Measurements from ENCODE around the gene ERRFI1.

ERRFI1 gene

DNA sequence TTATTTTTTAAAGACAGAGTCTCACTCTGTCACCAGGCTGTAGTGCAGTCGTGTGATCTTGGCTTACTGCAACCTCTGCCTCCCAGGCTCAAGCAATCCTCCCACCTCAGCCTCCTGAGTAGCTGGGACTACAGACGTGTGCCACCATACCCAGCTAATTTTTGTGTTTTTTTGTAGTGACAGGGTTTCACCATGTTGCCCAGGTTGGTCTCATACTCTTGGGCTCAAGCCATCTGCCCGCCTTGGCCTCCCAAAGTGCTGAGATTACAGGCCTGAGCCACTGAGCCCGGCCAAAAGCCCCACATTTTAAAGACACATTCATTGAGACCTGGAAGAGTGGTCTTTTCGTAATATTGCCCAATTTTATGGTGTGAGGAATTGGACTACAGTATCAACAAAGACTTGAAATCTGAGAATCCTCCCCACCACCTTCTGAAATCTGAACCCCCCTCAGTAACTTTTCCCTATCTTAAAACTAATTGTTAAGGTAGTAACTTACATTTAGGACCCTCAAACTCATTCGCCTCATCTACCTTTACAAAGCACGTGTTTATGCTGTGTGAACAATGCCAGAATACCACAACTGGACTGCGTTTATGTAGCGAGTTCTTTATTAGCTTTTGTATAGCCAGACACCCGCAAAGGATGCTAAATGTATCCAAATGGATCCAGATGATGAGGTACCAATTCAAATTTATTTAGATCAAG lies 2.7 kb downstream of the ERRFI1 start:
- H3K4me3 ChIP-seq (ENCODE audit: low read depth, low read length), result peak overlapping the region; percentile 86
- no peak for DNase-seq (ENCODE audit: low read depth)

DNA sequence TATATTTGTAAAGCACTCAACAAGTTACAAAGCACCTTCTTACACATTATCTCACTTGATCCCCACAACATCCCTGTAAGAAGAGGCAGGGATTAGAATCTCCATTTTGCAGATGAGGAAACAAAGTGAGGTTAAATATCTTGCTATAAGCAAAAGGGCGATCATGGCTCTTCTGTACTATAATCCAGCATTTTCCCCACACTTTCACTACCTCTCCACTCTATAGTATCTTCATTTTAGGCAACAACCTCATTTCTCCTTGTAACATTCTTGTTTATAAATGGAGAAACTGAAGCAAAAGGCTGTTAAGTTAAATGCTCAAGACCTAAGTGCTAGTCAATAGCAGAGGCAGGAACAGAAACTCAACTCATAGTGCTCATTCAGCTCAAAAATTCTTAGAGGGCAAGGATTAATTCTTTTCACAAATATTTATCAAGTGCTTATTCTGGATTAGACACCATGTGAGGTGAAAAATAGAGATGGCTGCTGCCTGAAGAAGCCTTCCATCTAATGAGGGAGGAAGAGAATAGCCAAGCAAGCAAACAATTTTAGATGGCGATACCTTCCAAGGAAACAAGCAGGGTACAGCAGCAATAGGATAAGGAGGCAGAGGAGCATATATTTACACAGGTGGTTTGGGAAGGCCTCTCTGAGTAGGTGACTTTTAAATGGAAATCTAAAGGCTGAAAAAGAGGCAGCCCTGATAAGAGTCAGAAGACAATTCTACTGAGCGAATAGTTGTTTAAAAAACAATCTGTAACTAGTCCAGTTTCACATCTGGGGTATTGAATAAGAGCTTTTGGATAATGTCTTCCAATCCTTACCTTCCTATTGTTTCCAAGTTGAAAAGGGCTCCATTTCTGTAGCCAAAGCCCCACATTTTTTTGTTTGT lies 3.5 kb downstream of the ERRFI1 start:
- no peak for DNase-seq (ENCODE audit: low read depth)
- peak overlapping the region; percentile 86 for H3K4me3 ChIP-seq (ENCODE audit: low read depth, low read length)

DNA sequence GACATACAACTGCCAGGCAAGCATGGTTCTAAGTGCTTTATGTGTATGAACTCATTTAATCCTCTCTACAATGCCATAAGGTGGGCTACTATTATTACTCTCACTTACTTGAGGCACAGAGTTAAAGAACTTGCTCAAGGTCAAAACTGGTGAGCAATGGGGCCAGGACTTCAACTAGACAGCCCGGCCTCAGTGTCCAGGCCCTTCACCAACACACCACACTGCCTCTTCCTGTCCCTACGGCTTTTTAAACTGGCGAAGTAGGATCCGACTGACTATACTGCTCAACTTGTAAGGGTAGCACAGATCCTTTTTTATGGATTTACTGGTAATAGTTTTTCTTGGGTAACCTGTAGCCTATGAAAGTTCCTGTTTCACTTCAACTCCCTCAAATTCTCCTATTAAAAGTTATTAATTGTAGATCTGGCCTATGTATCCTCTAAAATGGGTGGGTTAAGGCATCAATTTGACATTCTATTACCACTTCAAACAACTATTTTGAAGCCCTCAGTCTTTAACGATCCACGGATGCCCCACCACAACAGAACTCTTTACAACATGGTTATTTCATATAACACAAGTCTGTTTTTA lies 4.3 kb downstream of the ERRFI1 start:
- no peak for DNase-seq (ENCODE audit: low read depth)
- peak overlapping the region; percentile 86 for H3K4me3 ChIP-seq (ENCODE audit: low read depth, low read length)

DNA sequence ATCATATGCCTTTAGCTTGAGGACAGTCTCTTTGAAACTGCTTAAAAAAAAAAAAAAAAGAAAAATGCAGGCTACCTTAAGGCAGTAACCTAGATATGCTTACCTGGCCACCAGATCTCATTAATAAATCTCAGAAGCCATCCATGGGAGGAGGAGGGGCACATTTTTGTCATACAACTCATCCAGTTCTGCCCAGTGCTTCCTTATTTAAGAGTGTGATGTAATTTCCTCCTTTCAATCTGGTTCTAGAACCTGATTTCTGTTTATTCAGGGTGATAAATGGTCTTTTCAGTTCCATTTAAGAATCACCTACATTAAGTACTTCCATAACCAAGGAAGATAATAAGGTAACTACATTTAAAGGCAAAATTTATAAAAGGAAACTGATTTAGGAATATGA lies 6.1 kb downstream of the ERRFI1 start:
- no peak for DNase-seq (ENCODE audit: low read depth)
- H3K4me3 ChIP-seq (ENCODE audit: low read depth, low read length), result no peak overlapping the region

DNA sequence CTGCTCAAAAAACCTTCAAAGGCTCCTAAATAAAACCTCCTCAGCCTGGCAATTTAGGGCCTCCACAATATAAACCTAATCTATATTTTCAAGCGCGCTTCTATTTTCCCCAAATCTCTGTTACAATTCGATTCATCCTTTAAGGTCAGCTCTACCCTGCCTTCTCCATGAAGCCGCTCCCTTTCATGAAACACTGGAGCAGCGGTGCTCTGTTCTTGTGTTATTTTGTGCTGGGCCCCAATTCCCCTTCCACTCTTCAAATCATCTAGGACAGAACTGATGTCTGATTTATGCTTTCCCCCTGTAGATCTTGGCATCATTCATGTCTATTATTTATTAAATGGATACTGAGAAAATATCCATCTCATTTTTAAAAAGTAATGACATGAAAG lies 6.9 kb downstream of the ERRFI1 start:
- no peak for DNase-seq (ENCODE audit: low read depth)
- no peak overlapping the region for H3K4me3 ChIP-seq (ENCODE audit: low read depth, low read length)

DNA sequence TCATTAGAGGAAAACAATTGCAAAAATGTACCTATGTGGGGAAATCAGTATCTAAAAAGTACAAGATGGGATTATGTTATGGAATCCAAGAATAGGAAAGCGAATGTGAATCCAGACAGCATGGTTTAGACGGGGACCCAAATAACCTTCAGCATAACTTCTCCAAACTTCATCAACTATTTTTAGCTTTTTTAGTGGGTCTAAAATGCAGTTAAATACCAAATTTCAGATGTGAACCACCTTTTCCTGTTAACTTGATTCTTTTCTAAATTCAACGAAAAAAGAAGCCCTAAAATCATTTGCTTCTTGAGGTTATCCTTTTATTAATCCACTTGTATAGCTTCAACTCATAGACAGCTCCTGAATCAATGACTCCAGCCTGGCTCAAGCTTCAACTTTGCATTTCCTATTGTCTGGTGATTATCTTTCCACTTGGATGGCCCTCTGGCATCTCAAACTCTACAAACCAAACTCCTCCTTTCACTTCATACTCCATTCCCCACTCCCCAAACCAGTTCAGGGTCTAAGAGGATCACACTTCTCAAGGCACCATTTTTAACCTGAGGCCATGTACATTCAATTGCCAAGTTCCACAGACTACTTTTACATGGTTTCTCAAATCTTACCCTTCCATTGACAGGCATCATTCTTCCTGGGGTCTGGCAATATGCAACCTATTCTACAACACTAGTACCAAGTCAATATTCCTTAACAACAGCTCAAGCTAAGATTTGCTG lies 7.4 kb downstream of the ERRFI1 start:
- H3K4me3 ChIP-seq (ENCODE audit: low read depth, low read length), result no peak overlapping the region
- no peak for DNase-seq (ENCODE audit: low read depth)

DNA sequence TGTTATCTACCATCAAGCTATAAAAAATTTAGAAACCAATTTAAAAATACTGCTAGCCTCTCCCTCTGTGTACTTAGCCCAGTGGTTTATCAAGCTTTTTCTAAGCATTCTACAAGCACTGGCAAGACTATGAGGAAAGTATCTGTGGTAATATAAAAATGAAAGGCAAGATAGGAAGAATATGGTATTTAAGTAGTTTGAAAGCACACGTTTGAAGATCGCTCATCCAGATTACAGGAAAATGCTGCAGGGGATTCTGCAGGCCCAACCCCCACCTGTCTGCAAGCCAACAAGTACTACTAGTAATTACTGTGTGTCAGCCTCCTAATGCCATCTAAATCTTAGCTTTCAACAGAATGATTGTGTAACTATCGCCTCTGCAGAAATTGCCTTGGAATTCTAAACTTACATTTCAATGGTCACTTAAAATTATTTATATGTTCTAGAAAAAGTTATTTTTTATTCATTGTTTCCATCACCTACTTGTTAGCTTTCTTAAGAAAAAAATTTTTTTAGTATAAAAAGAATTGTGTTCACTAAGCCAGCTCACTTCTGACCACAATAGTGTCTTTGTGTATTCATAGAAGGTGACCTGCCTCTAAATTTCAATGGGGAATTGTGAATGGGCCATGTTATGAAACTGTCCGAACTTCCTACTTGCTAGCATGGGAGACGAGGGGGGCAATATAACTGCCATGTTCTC lies 8.5 kb downstream of the ERRFI1 start:
- H3K4me3 ChIP-seq (ENCODE audit: low read depth, low read length), result no peak overlapping the region
- DNase-seq (ENCODE audit: low read depth), result no peak

DNA sequence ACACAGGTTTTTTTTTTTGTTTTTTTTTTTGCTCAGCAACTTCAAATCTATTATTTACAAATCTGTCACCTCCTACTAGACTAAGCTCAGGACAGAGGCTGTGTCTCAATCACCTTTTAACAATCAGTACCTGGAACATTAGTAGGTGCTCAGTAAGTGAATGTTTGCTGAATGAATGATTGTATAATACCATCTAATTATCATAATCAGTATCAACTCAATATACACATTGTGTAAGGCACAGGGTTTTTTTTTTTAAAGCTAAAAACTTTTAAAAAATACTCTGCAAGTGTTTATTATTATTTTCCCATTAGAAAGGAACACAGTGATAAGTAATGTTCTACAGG lies 9.2 kb downstream of the ERRFI1 start:
- DNase-seq (ENCODE audit: low read depth), result no peak
- no peak overlapping the region for H3K4me3 ChIP-seq (ENCODE audit: low read depth, low read length)

DNA sequence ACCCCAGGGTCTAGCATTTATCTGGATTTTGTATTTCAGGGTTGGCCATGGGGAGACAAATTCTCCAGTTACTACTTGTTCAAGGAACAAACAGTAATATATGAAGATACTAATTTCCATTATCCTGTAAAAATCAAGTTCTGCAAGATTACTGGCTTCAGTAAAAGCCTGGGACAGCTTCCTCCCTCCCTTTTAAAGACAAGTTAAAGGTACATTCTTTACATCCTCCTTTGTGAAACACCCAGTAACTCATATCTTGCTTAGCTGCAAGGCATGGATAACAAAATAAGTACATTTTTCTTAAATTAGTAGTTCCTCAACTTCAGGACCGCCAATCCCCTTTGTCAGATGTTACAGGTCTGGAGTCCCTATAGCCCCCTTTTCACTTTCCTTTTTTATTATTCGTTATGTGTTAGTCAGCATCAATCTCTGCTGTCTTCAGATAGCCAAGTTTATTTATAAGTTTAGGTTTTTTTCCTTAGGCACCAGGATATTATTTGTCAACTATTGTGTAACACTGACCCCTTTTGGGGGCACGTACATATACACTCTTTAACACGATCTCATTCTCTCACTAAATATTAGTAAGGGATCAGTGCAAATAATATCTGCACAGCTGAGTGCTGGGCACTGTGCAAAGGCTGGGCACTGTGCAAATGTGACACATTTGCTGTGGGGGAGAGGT lies 9.8 kb downstream of the ERRFI1 start:
- DNase-seq (ENCODE audit: low read depth), result no peak
- H3K4me3 ChIP-seq (ENCODE audit: low read depth, low read length), result no peak overlapping the region

DNA sequence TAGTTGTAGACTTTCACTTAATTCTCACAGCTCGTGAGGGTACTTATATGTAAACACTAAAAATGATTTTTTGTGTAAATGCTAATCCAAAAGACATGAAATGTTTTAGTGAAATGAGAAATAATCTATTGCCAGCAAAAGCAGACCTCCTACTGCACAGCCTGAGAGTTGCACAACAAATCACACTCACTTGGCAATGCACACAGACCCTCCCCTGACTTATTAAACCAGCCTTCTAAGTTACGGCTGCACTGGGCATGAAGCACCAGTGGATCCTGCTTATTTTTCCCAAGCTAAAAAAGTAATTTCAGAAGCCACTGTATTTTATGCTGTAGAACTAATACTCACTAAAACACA lies 10.3 kb downstream of the ERRFI1 start:
- no peak for DNase-seq (ENCODE audit: low read depth)
- H3K4me3 ChIP-seq (ENCODE audit: low read depth, low read length), result no peak overlapping the region

DNA sequence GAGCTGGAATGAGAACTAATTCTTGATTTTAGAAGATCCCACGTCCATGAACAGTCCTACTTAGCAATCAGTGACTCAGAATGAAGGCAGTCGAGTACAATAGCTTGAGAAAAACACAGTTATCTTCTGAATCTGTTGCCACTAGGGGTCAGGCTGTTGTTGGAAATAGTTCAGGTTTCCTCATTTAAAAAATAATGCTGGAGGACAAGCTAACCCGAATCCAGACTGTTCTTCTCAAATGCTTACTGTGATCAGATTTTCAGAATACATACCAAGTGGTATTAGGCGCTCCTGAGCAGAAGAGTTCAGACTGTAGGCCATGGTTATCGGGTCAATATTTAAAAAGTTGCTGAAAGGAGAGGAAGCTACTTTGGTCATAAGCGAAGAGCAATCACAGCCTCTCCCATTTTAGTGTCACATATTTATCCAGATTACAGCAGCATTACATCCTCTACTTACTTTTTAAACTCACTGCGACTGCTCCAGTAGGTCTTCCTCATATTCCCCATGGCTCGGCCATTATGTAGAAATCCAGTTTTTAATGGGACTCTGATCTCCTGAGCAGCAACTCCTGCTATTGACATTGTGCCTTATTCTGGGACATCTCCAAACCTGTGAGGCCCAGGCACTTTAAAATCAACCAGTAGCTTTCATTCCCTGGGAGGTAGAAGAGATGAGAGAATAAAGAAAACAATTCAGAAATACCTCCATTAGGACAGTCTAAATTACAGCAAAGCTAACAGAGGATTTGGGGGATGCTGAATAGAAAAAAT lies 10.9 kb downstream of the ERRFI1 start:
- peak; percentile 60 for DNase-seq (ENCODE audit: low read depth)
- H3K4me3 ChIP-seq (ENCODE audit: low read depth, low read length), result no peak overlapping the region

DNA sequence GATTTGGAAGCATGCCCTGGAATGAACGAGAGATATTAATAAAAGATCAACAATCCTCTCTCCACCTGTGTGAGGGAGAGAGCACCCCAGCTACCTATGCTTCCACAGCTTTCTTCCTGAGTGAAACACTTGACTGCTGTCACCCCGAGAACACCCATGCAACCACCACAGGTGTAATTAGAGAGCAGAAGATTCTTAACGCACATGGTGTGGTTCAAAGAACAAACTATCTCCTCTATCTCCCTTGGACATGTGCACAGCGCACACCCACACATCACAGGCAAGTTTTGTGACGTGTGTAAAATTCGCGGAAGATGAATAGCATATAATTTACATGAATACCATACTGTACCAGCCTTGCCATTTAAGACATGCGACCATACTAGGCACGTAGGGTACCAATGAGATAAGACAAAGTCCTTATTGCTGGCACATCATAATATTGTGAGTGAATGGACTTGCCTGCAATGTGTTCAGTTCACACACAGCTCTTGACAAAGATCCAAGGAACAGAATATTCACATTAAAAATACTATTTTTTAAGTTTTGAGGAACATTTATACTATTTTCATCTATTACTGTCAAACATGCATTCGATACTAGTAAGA lies 11.6 kb downstream of the ERRFI1 start:
- DNase-seq (ENCODE audit: low read depth), result no peak
- no peak overlapping the region for H3K4me3 ChIP-seq (ENCODE audit: low read depth, low read length)

DNA sequence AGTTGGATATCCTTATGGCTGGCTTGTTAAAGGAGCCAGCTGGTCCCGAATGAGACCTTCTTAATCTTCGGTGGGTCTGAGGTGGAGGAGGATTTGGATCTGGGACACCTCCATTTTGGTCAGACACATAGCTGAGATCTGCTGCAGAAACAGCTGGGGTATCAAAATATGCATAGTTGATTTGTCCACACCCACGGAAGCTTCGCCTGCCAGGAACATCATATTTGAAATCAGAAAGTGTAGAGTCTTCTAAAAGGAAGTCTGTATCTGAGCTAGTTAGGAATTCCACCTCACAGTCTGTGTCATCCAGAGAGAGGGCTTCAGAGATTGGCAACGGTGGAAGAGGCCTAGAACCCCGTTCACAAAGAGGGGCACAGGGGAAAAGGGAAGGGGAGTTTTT lies 12.3 kb downstream of the ERRFI1 start:
- DNase-seq (ENCODE audit: low read depth), result no peak
- no peak overlapping the region for H3K4me3 ChIP-seq (ENCODE audit: low read depth, low read length)

DNA sequence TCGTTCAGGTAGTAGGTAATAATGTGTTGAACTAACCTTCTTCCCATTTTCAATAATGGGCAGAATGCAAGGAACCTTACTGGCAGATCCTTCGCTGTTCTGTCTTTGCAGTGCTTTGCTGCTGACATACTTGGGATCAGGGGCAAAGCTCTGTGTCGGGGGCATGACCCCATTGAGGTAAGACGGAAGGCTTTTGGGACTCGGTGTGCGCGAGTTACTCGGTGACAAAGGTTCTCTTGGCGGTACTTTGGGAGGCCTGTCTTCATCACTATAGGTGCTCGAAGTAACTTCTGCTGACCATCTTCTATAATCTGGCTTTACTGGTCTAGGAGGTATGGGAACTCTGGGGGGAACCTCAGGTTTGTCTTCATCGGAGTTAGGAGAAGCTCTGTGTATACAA lies 12.7 kb downstream of the ERRFI1 start:
- DNase-seq (ENCODE audit: low read depth), result no peak

DNA sequence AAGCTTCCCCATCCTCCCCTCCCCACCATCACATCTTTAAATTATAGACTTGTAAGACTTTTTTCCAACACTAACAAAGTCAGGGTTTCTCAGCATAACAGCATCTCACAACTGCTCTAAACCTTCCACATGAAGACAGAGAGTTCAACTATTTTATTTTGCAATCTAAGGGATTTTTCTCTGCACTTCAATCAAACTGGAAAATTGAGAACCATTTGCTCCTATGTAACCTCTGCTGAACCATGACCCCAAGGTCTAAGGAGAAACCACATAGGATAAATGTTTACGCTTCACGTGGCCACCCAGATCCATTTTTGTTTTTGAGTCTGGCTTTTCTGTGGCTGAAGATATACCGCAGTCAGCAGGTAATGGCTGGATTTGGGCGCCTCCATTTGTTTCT lies 13.2 kb downstream of the ERRFI1 start:
- H3K4me3 ChIP-seq (ENCODE audit: low read depth, low read length), result no peak overlapping the region
- DNase-seq (ENCODE audit: low read depth), result no peak

More for the DNA sequence above, 12.7 kb downstream of the ERRFI1 start:
- no peak overlapping the region for H3K4me3 ChIP-seq (ENCODE audit: low read depth, low read length)

DNA sequence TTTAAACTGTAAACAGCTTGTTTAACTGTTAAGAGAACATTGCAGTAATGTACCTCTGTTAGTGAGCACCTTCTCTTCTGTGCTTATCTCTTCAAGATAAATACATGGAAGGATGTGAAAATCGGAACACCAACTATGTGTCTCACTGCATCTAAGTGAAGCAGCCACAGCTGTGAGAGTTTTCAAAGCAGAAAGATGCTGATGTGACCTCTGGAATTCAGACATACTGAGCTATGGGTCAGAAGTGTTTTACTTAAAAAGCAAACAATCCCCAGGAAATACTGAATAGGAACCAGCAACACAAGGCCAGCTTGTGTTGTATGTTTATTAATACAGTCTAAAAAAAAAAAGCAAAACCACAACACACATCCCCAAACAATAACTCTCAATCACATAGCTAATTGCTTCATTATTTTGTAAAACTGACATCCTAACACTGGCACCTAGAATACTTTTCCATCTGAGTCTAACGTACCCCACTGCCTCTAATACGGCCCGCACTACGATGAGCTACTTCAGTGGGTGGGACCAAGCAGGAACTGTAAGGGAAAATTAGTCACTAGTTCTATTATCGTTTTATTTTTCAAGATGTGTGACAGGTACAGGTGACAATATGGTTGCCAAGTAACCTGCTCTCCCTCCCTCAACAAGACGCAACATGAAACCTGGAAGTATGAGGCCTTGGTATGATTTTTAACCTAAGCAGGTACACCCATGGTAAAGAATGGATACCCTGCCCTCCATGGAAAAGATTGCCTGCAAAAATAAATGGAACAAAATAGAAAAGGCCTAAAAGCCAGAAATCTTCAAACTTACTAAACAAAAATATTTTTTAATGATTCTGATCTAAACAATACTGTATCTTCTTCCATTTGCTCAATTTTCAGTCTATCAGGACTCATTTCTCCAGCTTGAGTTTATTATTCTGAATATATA lies 13.9 kb downstream of the ERRFI1 start:
- DNase-seq (ENCODE audit: low read depth), result no peak
- no peak overlapping the region for H3K4me3 ChIP-seq (ENCODE audit: low read depth, low read length)

DNA sequence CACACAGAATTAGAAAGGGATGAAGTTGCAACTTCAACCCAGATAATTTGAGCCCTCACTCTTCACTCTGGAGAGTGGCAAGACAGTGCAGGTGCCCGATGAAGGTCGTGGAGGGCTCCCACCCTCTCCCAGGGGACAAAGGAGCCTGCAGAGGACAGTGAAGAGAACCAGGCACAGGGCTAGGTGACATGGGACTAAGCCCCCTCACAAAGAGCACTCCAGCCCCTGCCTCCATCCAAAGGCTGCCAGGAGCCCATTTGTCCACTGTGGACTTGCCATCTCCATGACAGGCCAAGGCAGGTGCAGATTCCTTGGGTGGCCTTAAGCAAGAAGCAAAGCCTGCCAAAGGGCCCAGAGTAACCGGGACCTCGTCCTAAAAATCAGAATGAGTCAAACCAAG lies 15.1 kb downstream of the ERRFI1 start:
- H3K4me3 ChIP-seq (ENCODE audit: low read depth, low read length), result no peak overlapping the region
- no peak for DNase-seq (ENCODE audit: low read depth)
